GM19025 (cell line): ENCODE results near the gene MMS19.
"Not testable (repeated sequence)": the region's sequence is repeated elsewhere in the genome, so short reads cannot be mapped to it uniquely, and the experiment has no call there.

Experiments used
- ATAC-seq: cut with Tn5 transposase; IDR thresholded peaks from one replicate; pipeline ENCODE4 v1.9.1; 2021; ENCODE audit warnings: mild to moderate bottlenecking, low read depth, moderate library complexity; ENCODE audit not compliant: unreplicated experiment

The MMS19 gene

GRCh38 chr10:97506199-97506991, 8.2 kb upstream of the MMS19 start:
- ATAC-seq, result no peak

GRCh38 chr10:97505152-97505551, 6.9 kb upstream of the MMS19 start:
- no peak for ATAC-seq

GRCh38 chr10:97503406-97503805, 5.2 kb upstream of the MMS19 start:
- no peak for ATAC-seq

- no peak for ATAC-seq
Observed at GRCh38 chr10:97502916-97503315, 4.7 kb upstream of the MMS19 start.

- no peak for ATAC-seq
Observed at GRCh38 chr10:97500297-97500575, 2.0 kb upstream of the MMS19 start.

- no peak for ATAC-seq
Observed at GRCh38 chr10:97499561-97500296, 1.5 kb upstream of the MMS19 start.

GRCh38 chr10:97498841-97499560, 779 bp upstream of the MMS19 start, which contains the start of gene UBTD1:
TSS of gene UBTD1 (plus strand) at chr10:97498924. CDS start at chr10:97499204, 280 bp downstream.
- ATAC-seq, result no peak

- no peak for ATAC-seq
Observed at GRCh38 chr10:97497572-97498075, 598 bp downstream of the MMS19 start.

- ATAC-seq, result no peak
Observed at GRCh38 chr10:97494863-97495506, 3.2 kb downstream of the MMS19 start.

- no peak for ATAC-seq
Observed at GRCh38 chr10:97494151-97494550, 4.1 kb downstream of the MMS19 start.

GRCh38 chr10:97490592-97490991, 7.6 kb downstream of the MMS19 start:
- no peak for ATAC-seq

GRCh38 chr10:97485647-97486281, 12.5 kb downstream of the MMS19 start:
- ATAC-seq, result no peak

- ATAC-seq, result no peak
Observed at GRCh38 chr10:97483921-97484320, 14.3 kb downstream of the MMS19 start.

GRCh38 chr10:97483506-97483905, 14.7 kb downstream of the MMS19 start:
- no peak for ATAC-seq

GRCh38 chr10:97482381-97482780, 15.8 kb downstream of the MMS19 start:
- no peak for ATAC-seq

- no peak for ATAC-seq
Observed at GRCh38 chr10:97481071-97481470, 17.2 kb downstream of the MMS19 start.

- ATAC-seq, result no peak
Observed at GRCh38 chr10:97479939-97480338, 18.3 kb downstream of the MMS19 start.

GRCh38 chr10:97479410-97479809, 18.8 kb downstream of the MMS19 start:
- not testable (repeated sequence) for ATAC-seq

- ATAC-seq, result no peak
Observed at GRCh38 chr10:97475936-97476594, 22.2 kb downstream of the MMS19 start.

- ATAC-seq, result no peak
Observed at GRCh38 chr10:97474918-97475317, 23.3 kb downstream of the MMS19 start.
